SK-N-MC (cell line): ENCODE data around the gene MPHOSPH9.

ENCODE experiments used
- EZH2 ChIP-seq: fragments of 200-600 bp; sonication (generic); IDR thresholded peaks from one replicate; pipeline ENCODE4 v1.6.1; 2017; ENCODE audit warnings: antibody characterized with exemption
- FOXP2 ChIP-seq: optimal IDR thresholded peaks from 2 replicates; pipeline ENCODE3; 2011; ENCODE audit warnings: mild to moderate bottlenecking, moderate library complexity; ENCODE audit not compliant: insufficient read depth; ENCODE audit errors: extremely low read length, control extremely low read depth
- POLR2AphosphoS5 ChIP-seq: IDR thresholded peaks from 2 replicates; pipeline ENCODE4 v1.6.1; 2012; ENCODE audit warnings: mild to moderate bottlenecking, low read depth, low read length, borderline replicate concordance

GRCh38 chr12:123142518-123142840 lies 90.5 kb downstream of the MPHOSPH9 start:
- TF ChIP-seq EZH2, result no peak
- no peak for TF ChIP-seq POLR2AphosphoS5
- no peak for TF ChIP-seq FOXP2
